Activated gamma-delta T cell (primary cell): ENCODE results near the gene FOXS1.

ENCODE experiments used
- DNase-seq: peaks from one replicate; lab custom pipeline; 2025; lab: John Stamatoyannopoulos, UW
- total RNA-seq, 2 donors: gene quantifications; one replicate each; lab custom pipeline; 2026; lab: John Stamatoyannopoulos, UW

Gene FOXS1
- total RNA-seq, result 0 reads per million in 2 donors

DNA sequence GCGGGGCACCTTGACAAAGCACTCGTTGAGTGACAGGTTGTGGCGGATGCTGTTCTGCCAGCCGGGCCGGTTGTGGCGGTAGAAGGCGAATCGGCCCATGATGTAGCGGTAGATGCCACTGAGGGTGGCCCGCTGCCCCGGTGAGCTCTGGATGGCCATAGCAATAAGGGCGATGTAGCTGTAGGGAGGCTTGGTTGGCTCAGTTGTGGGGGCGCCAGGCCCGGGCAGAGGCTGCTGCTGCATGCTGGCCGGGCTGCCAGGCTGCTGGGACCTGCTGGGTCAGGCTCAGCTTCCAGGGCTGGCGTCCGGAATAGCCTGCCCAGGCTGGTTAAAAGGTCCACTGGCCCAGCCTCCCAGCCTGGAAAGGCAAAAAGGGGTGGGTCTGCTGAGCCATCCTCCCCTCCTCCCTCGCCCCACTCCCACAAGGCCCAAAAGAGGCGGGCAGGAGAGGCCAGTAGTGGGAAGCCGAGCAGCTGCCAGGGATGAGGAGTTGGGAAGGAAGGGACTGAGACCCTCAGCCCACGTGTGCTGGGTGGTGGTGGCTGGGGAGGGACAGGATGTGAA is at the start of gene FOXS1:
Gene FOXS1 (minus strand): TSS at position 305 of the 564 bp plus-strand sequence. CDS start 62 bp downstream, at position 243.
- no peak for DNase-seq

DNA sequence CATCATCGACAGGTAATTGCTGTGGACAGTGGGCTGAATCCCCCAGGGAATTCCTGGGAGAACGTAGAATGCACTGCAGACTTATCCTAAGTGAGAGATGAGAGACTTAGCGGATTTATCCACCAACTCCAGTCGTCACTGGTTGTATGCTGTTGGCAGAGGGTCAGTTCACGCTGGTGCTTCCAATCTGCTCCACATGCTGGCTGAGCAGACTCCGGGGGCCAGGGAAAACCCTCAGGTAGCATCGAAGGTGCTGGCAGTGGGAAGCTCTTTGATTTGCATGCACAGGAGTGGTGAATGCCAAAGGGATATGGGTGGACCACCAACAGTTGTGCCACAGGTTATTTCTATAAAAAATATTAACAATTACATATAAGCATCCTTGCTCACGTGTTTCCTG is 45.2 kb upstream of the FOXS1 start:
- no peak for DNase-seq

DNA sequence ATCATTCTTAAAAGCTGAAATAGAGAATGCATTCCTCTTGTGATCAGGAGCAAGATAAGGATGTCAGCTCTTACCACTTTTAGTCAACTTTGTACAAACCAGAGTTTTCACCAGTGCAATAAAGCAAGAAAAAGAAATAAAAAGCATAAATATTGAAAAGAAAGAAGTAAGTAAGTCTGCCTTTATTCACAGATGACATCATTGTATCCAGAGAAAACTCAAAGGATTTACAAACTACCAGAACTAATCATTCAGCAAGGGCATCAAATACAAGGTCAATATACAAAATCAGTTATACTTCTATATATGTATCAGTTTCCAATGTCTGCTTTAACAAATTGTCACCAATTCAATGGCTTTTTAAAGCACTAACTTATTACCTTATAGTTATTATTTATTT is 38.4 kb upstream of the FOXS1 start:
- no peak for DNase-seq

- no peak for DNase-seq
Observed at GRCh38 chr20:31881945-31882344, 36.5 kb upstream of the FOXS1 start.

GRCh38 chr20:31879143-31879987 is 34.0 kb upstream of the FOXS1 start:
- DNase-seq, result peak; percentile 54

- DNase-seq, result no peak
Observed at GRCh38 chr20:31877684-31878083, 32.3 kb upstream of the FOXS1 start.

DNA sequence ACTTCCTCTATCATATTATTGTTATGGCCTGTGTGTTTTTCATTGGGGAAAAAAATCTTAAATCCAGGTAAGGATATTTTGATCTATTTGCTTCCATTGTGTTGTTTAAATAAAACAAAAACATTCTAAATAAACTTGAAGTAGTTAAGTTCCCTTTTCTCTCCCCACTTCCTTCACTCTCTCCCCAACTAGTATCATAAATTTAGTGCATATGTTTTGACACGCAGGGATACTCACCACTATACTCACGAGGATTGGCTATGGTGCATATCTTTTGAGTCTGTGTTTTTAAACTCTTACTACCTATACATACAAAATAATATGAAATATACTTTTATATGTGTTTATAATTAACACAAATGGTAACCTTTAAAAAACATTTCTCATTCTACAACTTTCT is 30.3 kb upstream of the FOXS1 start:
- no peak for DNase-seq

DNA sequence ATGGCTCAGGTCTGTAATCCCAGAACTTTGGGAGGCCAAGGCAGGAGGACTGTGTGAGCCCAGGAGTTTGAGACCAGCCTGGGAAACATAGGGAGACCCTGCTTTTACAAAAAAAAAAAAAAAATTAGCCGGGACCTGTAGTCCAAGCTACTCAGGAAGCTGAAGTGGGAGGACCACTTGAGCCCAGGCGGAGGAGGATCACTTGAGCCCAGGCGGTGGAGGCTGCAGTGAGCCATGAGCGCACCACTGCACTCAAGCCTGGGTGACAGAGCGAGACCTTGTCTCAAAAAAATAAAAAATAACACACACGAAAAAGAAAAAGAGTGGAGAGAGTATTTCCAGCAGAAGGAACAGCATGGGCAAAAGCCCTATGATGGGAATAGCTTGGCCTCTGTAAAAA is 27.0 kb upstream of the FOXS1 start:
- no peak for DNase-seq

- no peak for DNase-seq
Observed at GRCh38 chr20:31871618-31871954, 26.2 kb upstream of the FOXS1 start.

- no peak for DNase-seq
Observed at GRCh38 chr20:31870726-31871617, 25.6 kb upstream of the FOXS1 start.

- no peak for DNase-seq
Observed at GRCh38 chr20:31869942-31870725, 24.7 kb upstream of the FOXS1 start, which contains the start of the genes DUSP15 and TTLL9. Gene DUSP15, minus strand, starts transcription at chr20:31870527. Its CDS starts 190 bp downstream, at chr20:31870337. Gene TTLL9, plus strand, starts transcription at chr20:31870634. Its CDS starts 493 bp downstream, at chr20:31871127.

DNA sequence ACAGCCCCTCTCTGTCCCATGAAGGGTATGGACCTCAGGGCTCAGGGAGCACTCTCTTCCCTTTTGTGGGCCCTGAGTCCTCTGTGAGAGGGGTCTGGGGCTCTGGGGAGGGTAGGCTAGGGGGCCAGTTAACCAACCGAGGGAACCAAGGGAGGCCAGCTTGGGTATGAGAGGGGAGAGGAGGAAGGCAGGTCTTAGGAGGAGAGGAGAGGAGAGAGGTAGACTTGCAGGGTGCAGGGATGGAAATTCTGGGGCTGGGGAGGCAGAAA is 24.2 kb upstream of the FOXS1 start:
- DNase-seq, result no peak

DNA sequence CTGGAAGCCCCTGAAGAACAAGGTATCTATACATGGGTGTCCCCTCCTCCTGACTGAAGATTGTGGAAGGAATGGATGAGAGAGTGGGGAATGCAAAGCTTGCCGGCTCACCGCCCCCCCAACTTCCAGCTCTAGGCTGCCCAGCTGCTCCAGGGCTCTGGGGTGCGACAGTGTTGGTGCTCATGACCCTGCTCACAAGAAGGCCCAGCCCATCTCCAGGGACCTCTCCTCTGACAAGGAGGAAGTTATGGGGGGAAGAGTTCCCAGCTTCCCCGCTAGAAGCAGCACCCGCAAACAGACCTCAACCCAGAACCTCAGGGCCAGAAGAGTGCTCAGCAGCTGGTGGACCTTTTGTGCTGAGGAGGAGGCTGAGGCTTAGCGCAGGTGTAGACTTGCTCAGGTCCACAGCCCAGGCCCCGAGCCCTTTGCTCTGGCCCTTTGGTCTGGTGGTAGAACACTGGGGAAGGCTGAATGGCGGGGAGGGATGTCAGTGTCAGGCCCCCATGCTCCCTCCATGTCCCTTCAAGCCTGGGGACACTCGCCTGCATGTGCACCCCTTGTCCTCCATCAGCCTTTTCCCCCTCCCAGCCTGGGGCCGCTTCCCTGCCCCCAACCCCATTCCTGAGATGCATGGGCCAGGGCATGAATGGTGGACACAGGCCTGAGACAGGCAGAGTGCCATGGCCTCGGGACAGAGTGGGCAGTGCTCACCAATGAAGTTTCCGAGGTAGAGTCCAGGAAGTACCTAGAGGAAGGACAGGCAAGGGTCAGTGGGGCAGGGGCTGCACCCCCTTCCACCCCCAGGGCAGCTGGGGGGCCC is 23.7 kb upstream of the FOXS1 start:
- no peak for DNase-seq

DNA sequence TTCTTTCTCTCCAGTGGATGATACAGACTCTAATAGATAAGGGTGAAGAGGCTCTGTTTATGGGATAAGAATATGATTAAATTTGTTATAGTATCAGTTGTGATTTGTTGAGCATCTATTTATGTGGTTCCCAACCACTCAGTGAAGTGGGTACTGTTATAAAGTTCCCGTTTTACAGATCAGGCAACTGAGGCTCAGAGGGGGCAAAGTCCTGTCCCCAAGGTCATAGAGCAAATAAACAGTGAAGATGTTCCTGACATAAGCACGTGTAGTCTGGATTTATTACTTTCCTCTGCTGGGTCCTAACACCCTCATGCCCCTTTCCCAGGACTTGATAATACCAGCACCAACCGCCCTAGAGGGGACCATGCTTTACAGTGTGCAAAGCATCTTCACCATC is 20.8 kb upstream of the FOXS1 start:
- DNase-seq, result no peak

GRCh38 chr20:31864521-31865400 is 19.4 kb upstream of the FOXS1 start:
- DNase-seq, result no peak

GRCh38 chr20:31863296-31864085 is 18.1 kb upstream of the FOXS1 start:
- DNase-seq, result no peak

- no peak for DNase-seq
Observed at GRCh38 chr20:31862506-31862905, 17.1 kb upstream of the FOXS1 start.

DNA sequence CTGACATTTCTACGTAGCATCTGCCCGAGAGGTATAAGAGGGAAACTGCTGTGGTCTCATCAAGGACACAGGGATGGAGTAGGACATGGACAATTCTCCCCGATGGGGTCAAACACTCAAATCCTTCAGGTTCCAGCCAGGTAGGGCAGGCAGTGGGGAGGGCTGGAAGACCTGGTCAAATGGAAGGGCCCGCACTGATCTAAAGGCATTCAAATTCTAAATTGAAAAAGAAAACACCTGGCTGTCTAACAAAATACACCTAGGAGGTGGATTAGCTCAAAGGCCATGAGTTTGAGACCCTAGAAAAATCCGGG is 16.7 kb upstream of the FOXS1 start:
- no peak for DNase-seq
